ENCODE results near the gene ZFYVE16. TPM values are rescaled to one million over a fixed set of nuclear protein-coding genes. Genes with fewer than 3 reads are reported as not detected.
A peak's percentile ranks its signal among the peaks of the same experiment; 100 is the strongest.
"Not testable (repeated sequence)": the region's sequence is repeated elsewhere in the genome, so short reads cannot be mapped to it uniquely, and the experiment has no call there.

ZFYVE16 gene
- total and polyA plus RNA-seq, 5 donors: 20.1 to 50.9 (median 45.9) TPM

GRCh38 chr5:80466669-80467485, 59.0 kb downstream of the ZFYVE16 start:
- peak; percentile 55 to 68 for ATAC-seq
- DNase-seq: no peak
- H3K4me1 ChIP-seq (ENCODE audit: control insufficient read depth, insufficient read depth, low read length): no peaks in the 10 kb centered on the region
- no peaks in the 10 kb centered on the region for H3K27me3 ChIP-seq (ENCODE audit: control insufficient read depth, insufficient read depth)
- intact Hi-C loops (cut with DNase I): no loop called here
- H3K4me3 ChIP-seq (ENCODE audit: low read length): no peak overlapping the region
- H3K27ac ChIP-seq (ENCODE audit: low read length): no peak overlapping the region
- peaks cover 2% of the 10 kb centered on the region for H3K9me3 ChIP-seq (ENCODE audit: control insufficient read depth, low read length)
- WGBS: 62% methylated on average over 4 of the region's 4 CpGs

- ATAC-seq (no peak), DNase-seq (no peak)
- Histone ChIP-seq H3K27ac (ENCODE audit: low read length) (no peak overlapping the region), H3K4me3 (ENCODE audit: low read length) (no peak overlapping the region), H3K9me3 (ENCODE audit: control insufficient read depth, low read length) (peaks cover 1% of the 10 kb centered on the region), H3K27me3 (ENCODE audit: control insufficient read depth, insufficient read depth) (no peaks in the 10 kb centered on the region), H3K4me1 (ENCODE audit: control insufficient read depth, insufficient read depth, low read length) (no peaks in the 10 kb centered on the region)
- 94% methylated on average over 1 of the region's 1 CpG for WGBS
- intact Hi-C loops (cut with DNase I): no loop called here
Observed at GRCh38 chr5:80468131-80468530, 60.3 kb downstream of the ZFYVE16 start.

- DNase-seq; H3K27me3 ChIP-seq (ENCODE audit: control insufficient read depth, insufficient read depth); ATAC-seq; H3K27ac ChIP-seq (ENCODE audit: low read length); H3K4me1 ChIP-seq (ENCODE audit: control insufficient read depth, insufficient read depth, low read length); H3K9me3 ChIP-seq (ENCODE audit: control insufficient read depth, low read length); H3K4me3 ChIP-seq (ENCODE audit: low read length); intact Hi-C loops (cut with DNase I): not testable (repeated sequence)
- WGBS: 100% methylated on average over 2 of the region's 2 CpGs
Observed at GRCh38 chr5:80470631-80471030, 62.8 kb downstream of the ZFYVE16 start.

- Histone ChIP-seq H3K27ac (ENCODE audit: low read length) (no peak overlapping the region), H3K4me3 (ENCODE audit: low read length) (no peak overlapping the region), H3K9me3 (ENCODE audit: control insufficient read depth, low read length) (no peaks in the 10 kb centered on the region), H3K4me1 (ENCODE audit: control insufficient read depth, insufficient read depth, low read length) (no peaks in the 10 kb centered on the region), H3K27me3 (ENCODE audit: control insufficient read depth, insufficient read depth) (no peaks in the 10 kb centered on the region)
- DNase-seq: no peak
- ATAC-seq: no peak
- intact Hi-C loops (cut with DNase I): no loop called here
- 94% methylated on average over 2 of the region's 2 CpGs for WGBS
Observed at GRCh38 chr5:80474929-80475328, 67.1 kb downstream of the ZFYVE16 start.

- intact Hi-C loops (cut with DNase I): loop anchor here in 1 of 4 donors (10.0 kb wide), 1 partner anchor 195 kb away; no protein-coding TSS in a partner anchor
- no peak overlapping the region for H3K27ac ChIP-seq (ENCODE audit: low read length)
- no peak for DNase-seq
- H3K4me1 ChIP-seq (ENCODE audit: control insufficient read depth, insufficient read depth, low read length): no peaks in the 10 kb centered on the region
- H3K27me3 ChIP-seq (ENCODE audit: control insufficient read depth, insufficient read depth): no peaks in the 10 kb centered on the region
- H3K4me3 ChIP-seq (ENCODE audit: low read length): no peak overlapping the region
- no peak for ATAC-seq
- no peaks in the 10 kb centered on the region for H3K9me3 ChIP-seq (ENCODE audit: control insufficient read depth, low read length)
Observed at GRCh38 chr5:80479713-80480112, 71.8 kb downstream of the ZFYVE16 start.

GRCh38 chr5:80480354-80480753, 72.5 kb downstream of the ZFYVE16 start:
- ATAC-seq: no peak
- H3K4me3 ChIP-seq (ENCODE audit: low read length): no peak overlapping the region
- H3K27ac ChIP-seq (ENCODE audit: low read length): no peak overlapping the region
- no peaks in the 10 kb centered on the region for H3K27me3 ChIP-seq (ENCODE audit: control insufficient read depth, insufficient read depth)
- intact Hi-C loops (cut with DNase I): loop anchor here in 1 of 4 donors (10.0 kb wide), 1 partner anchor 194 kb away; no protein-coding TSS in a partner anchor
- H3K9me3 ChIP-seq (ENCODE audit: control insufficient read depth, low read length): no peaks in the 10 kb centered on the region
- DNase-seq: no peak
- WGBS: 98% methylated on average over 2 of the region's 2 CpGs
- H3K4me1 ChIP-seq (ENCODE audit: control insufficient read depth, insufficient read depth, low read length): no peaks in the 10 kb centered on the region

GRCh38 chr5:80481019-80481893, 73.4 kb downstream of the ZFYVE16 start:
- Histone ChIP-seq H3K4me1 (ENCODE audit: control insufficient read depth, insufficient read depth, low read length) (no peaks in the 10 kb centered on the region), H3K4me3 (ENCODE audit: low read length) (no peak overlapping the region), H3K9me3 (ENCODE audit: control insufficient read depth, low read length) (no peaks in the 10 kb centered on the region), H3K27ac (ENCODE audit: low read length) (no peak overlapping the region), H3K27me3 (ENCODE audit: control insufficient read depth, insufficient read depth) (no peaks in the 10 kb centered on the region)
- ATAC-seq: peak in 1 of 2 donors; percentile 65
- intact Hi-C loops (cut with DNase I): loop anchor here in 1 of 4 donors (10.0 kb wide), 1 partner anchor 194 kb away; no protein-coding TSS in a partner anchor
- no peak for DNase-seq
- WGBS: 96% methylated on average over 3 of the region's 3 CpGs

- Histone ChIP-seq H3K4me1 (ENCODE audit: control insufficient read depth, insufficient read depth, low read length) (no peaks in the 10 kb centered on the region), H3K27me3 (ENCODE audit: control insufficient read depth, insufficient read depth) (no peaks in the 10 kb centered on the region), H3K9me3 (ENCODE audit: control insufficient read depth, low read length) (no peaks in the 10 kb centered on the region), H3K27ac (ENCODE audit: low read length) (no peak overlapping the region), H3K4me3 (ENCODE audit: low read length) (no peak overlapping the region)
- intact Hi-C loops (cut with DNase I): loop anchor here in 1 of 4 donors (10.0 kb wide), 1 partner anchor 192 kb away; no protein-coding TSS in a partner anchor
- WGBS: 74% methylated on average over 4 of the region's 4 CpGs
- ATAC-seq: no peak
- DNase-seq: no peak
Observed at GRCh38 chr5:80482578-80482977, 74.7 kb downstream of the ZFYVE16 start.

GRCh38 chr5:80483636-80484232, 75.9 kb downstream of the ZFYVE16 start:
- no peak for DNase-seq
- no peak overlapping the region for H3K27ac ChIP-seq (ENCODE audit: low read length)
- H3K27me3 ChIP-seq (ENCODE audit: control insufficient read depth, insufficient read depth): no peaks in the 10 kb centered on the region
- intact Hi-C loops (cut with DNase I): loop anchor here in 1 of 4 donors (10.0 kb wide), 1 partner anchor 191 kb away; no protein-coding TSS in a partner anchor
- ATAC-seq: no peak
- no peaks in the 10 kb centered on the region for H3K4me1 ChIP-seq (ENCODE audit: control insufficient read depth, insufficient read depth, low read length)
- H3K9me3 ChIP-seq (ENCODE audit: control insufficient read depth, low read length): no peaks in the 10 kb centered on the region
- H3K4me3 ChIP-seq (ENCODE audit: low read length): no peak overlapping the region
- WGBS: 97% methylated on average over 3 of the region's 3 CpGs

GRCh38 chr5:80487444-80487828, 79.6 kb downstream of the ZFYVE16 start:
- 60% methylated on average over 18 of the region's 18 CpGs for WGBS
- Histone ChIP-seq H3K9me3 (ENCODE audit: control insufficient read depth, low read length) (no peaks in the 10 kb centered on the region), H3K27me3 (ENCODE audit: control insufficient read depth, insufficient read depth) (no peaks in the 10 kb centered on the region), H3K27ac (ENCODE audit: low read length) (peak overlapping the region; percentile 37), H3K4me1 (ENCODE audit: control insufficient read depth, insufficient read depth, low read length) (no peaks in the 10 kb centered on the region), H3K4me3 (ENCODE audit: low read length) (peak overlapping the region; percentile 73)
- DNase-seq: peak in 1 of 3 donors; percentile 43
- intact Hi-C loops (cut with DNase I): loop anchor here in 2 of 4 donors (5.0 to 10.0 kb wide), 2 partner anchors 185 to 187 kb away; no protein-coding TSS in a partner anchor
- ATAC-seq: no peak
